ENCODE measurements around the gene CARS2.
"Not testable (repeated sequence)": the region's sequence is repeated elsewhere in the genome, so short reads cannot be mapped to it uniquely, and the experiment has no call there.

- not testable (repeated sequence) for TF ChIP-seq KLF7 (tag by site-specific recombination; IDR thresholded peaks at IDR 0.05; ENCODE audit: borderline replicate concordance); YY1 (tag by site-specific recombination; IDR thresholded peaks at IDR 0.05); ZNF114 (tag by site-specific recombination; IDR thresholded peaks at IDR 0.05); ZNF138 (tag by site-specific recombination; IDR thresholded peaks at IDR 0.05; ENCODE audit: borderline replicate concordance); KLF9 (tag by site-specific recombination; IDR thresholded peaks at IDR 0.05; ENCODE audit: low read depth); ZNF707 (tag by site-specific recombination; IDR thresholded peaks at IDR 0.05); ZNF830 (tag by site-specific recombination; IDR thresholded peaks at IDR 0.05; ENCODE audit: low read depth); ZNF664 (tag by site-specific recombination; IDR thresholded peaks at IDR 0.05); ZNF274 (IDR thresholded peaks at IDR 0.05; ENCODE audit: low read length); ZNF274 (tag by site-specific recombination; IDR thresholded peaks at IDR 0.05; ENCODE audit: borderline replicate concordance)
- TF ChIP-seq, protein P1, sequence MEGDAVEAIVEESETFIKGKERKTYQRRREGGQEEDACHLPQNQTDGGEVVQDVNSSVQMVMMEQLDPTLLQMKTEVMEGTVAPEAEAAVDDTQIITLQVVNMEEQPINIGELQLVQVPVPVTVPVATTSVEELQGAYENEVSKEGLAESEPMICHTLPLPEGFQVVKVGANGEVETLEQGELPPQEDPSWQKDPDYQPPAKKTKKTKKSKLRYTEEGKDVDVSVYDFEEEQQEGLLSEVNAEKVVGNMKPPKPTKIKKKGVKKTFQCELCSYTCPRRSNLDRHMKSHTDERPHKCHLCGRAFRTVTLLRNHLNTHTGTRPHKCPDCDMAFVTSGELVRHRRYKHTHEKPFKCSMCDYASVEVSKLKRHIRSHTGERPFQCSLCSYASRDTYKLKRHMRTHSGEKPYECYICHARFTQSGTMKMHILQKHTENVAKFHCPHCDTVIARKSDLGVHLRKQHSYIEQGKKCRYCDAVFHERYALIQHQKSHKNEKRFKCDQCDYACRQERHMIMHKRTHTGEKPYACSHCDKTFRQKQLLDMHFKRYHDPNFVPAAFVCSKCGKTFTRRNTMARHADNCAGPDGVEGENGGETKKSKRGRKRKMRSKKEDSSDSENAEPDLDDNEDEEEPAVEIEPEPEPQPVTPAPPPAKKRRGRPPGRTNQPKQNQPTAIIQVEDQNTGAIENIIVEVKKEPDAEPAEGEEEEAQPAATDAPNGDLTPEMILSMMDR (tag by site-specific recombination; IDR thresholded peaks at IDR 0.05): not testable (repeated sequence)
Measured at GRCh38 chr13:110606281-110606680, 99.6 kb downstream of the CARS2 start.

Data from HEK293 (cell line).